Heart left ventricle (tissue), 13 donors: ENCODE data around the gene CDH20.

ENCODE experiments used
- CTCF ChIP-seq, 12 donors: fragments of 200-600 bp; sonication (generic) in 4 of 12; IDR thresholded peaks; one replicate each; pipeline versions ENCODE4 v1.5.0 to v1.8.0; 2018 to 2022; ENCODE audit warnings: antibody characterized with exemption in 12 of 12, mild to moderate bottlenecking in 5 of 12
- POLR2A ChIP-seq, 2 donors: fragments of 450-650 bp; IDR thresholded peaks; one replicate each; pipeline ENCODE4 v1.6.1; 2017; ENCODE audit warnings: antibody characterized with exemption in 2 of 2, mild to moderate bottlenecking in 2 of 2, moderate library complexity in 2 of 2
- donor health status: ischemic (EF 13 %, LVEDD 7.1; RV severe dilation, severe dysfunction).
- donor health status: DM: no; HTN: yes; CAD: no.
- donor health status: DM: no; HTN: no; CAD: no.
- donor health status: ischemic (EF 25% LVEDD 6.9; RV normal size, moderate dysfunction).
- donor health status: ischemic (EF 25% LVEDD 5.7; RV mildly dilated, moderate dysfunction).
- donor health status: ischemic (EF 35%, LVEDD 5.7; RV mildly dilated, moderate dysfunction).
- donor health status: nonischemic (EF 11% LVEDD 7.7; RV severe dilation, severe dysfunction).
- donor health status: DM: yes; HTN: yes; CAD: no.
- donor health status: PGD.
- donor health status: ischemic (EF 29% LVEDD 5.4; RV normal size, mild dysfunction).
- donor health status: nonischemic (EF 23%, LVEDD 6.1; RV moderate dilation, normal function).

GRCh38 chr18:61553045-61553659 is 219.9 kb downstream of the CDH20 start:
- no peak for TF ChIP-seq CTCF (IDR thresholded peaks at IDR 0.05)
- TF ChIP-seq POLR2A (IDR thresholded peaks at IDR 0.05): no peak
